GM18505 (cell line): Measurements from ENCODE around the gene RER1.

Experiments used
- ATAC-seq: cut with Tn5 transposase; IDR thresholded peaks from one replicate; pipeline ENCODE4 v1.9.1; 2021; ENCODE audit not compliant: unreplicated experiment
- POLR2A ChIP-seq: IDR thresholded peaks from 4 replicates; pipeline ENCODE4 v1.6.1; 2011; ENCODE audit warnings: borderline replicate concordance; ENCODE audit not compliant: insufficient read depth, insufficient read length; ENCODE audit errors: extremely low read depth

Gene RER1

DNA sequence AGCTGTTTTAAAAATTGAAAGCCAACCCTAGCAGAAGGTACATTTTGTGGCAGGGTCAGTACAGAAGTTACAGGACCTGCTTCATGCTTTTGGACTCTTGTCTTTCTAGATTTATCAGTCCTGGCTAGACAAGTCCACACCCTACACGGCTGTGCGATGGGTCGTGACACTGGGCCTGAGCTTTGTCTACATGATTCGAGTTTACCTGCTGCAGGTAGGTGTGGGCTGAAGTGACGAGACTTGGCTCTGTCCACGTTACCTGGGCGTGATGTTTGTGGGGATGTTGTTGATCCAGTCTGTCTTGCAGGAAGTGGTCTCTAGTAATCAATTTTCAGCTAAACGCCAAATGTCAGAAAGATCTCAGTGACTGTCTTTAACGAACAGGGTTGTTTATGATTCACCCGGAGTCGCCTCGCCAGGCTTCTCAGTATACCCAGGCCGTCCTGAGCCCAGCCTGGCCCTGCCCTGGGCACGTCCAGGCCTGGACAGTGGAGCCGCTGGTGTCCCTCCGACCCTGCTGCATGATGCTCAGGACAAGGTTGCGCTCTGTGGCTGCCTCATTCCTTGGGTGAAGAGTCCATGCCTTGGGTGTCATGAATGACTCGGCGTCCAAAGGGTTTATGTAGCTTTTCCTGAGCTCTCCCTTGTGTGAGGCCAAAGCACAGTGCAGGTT, 5.5 kb downstream of the RER1 start:
- no peak for TF ChIP-seq POLR2A
- ATAC-seq, result no peak

DNA sequence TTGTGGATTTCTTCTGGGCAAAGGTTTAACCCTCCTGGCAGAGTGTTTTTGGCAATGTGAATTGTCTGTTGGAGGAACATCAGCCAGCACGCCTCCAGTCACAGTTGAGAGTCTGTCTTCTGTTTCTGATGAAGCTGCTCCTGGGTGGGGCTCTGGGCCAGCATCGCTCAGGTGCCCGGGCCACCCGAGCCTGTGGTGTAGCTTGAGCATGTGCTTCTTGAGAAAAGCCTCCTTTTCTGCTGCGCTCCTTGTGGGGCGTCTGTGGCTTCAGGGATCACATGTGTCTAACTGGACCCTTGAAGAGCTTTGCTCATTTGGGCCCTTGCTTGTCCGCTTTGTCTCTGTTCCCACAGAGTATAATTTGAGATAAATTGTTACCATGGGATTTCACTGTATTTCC, 7.2 kb downstream of the RER1 start:
- no peak for ATAC-seq
- TF ChIP-seq POLR2A, result no peak

DNA sequence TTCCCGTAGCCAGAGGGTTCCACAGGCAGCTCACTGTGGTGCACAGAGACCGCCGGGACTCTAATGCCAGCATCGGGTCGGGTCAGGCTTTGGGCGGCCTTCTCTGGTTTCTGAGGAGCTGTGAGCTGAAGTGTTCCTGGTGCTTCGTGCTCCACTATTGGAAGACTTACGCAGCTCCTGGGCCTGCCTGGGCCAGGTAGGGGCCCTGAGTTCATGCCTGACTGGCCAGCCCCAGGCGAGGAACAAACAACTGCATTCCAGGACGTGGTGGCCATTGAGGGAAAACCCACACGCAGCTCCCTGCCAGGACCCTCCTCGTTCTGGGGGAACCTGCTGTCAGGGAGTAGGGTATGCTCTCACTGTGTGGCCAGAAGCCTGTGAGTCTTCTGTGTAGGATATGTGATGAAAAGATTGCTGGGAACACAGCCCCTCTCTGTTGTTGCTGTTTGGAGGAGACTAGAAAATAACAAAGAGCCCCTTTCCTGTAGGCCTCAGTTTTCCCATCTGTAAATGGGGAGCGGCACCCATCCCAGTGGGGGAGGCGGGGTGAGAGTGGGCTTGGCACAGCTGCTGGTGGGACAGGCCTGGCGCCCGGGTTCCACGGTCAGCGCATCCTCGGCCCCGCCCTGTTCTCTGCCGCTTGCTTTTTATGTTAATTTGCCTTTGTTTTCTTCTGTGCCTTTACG, 8.4 kb downstream of the RER1 start:
- ATAC-seq, result no peak
- TF ChIP-seq POLR2A, result no peak

DNA sequence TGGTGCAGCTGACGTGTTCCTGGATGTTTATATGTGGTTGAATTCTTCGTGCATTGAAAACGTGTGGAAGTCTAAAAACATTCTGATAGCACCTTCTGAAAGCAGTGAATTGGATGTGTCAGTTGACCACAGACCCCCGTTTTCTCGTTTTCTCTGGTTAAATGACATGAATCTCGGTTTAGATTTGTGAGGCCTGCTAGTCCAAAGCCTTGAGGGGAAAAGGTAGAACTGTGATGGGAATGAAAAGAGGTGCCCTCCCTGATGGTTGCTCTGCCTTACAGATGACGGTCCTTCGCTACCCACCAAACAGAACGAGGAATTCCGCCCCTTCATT, 8.9 kb downstream of the RER1 start:
- no peak for TF ChIP-seq POLR2A

DNA sequence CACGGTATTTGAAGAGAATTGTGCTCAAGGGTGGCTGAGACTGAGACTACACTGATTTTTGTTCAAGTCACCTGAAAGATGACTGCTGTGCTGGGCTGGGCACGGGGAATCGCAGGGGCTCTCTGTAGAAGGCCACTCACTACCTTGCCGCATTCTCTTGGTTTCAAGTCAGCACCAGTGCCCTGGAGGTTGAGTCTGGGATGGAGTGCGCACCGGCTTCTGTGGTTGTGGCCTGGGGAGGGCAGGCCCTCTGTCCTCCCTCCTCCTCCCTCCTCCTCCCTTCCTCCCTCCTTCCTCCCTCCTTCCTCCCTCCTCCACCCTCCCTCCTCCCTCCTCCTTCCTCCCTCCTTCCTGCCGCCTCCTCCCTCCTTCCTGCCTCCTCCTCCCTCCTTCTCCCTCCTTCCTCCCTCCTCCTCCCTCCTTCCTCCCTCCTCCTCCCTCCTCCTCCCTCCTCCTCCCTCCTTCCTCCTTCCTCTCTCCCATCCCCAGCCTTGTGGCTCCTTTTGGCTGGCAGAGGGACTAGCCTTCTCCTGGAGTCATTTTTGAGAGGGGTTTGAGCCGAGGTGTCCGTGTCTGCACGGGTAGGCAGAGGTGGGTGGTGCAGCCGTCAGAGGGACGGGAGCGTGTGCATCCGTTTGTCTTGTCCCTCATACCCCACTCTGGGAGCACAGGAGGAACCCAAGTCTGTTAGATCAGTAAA, 9.5 kb downstream of the RER1 start:
- TF ChIP-seq POLR2A, result no peak
- no peak for ATAC-seq

More for the DNA sequence above, 8.9 kb downstream of the RER1 start:
- no peak for ATAC-seq

GRCh38 chr1:2402420-2402819, 10.8 kb downstream of the RER1 start:
- no peak for TF ChIP-seq POLR2A
- ATAC-seq, result no peak

GRCh38 chr1:2403273-2403672, 11.6 kb downstream of the RER1 start:
- no peak for ATAC-seq

GRCh38 chr1:2404142-2404889, 12.7 kb downstream of the RER1 start:
- TF ChIP-seq POLR2A, result no peak
- no peak for ATAC-seq

More at GRCh38 chr1:2403273-2403672, 11.6 kb downstream of the RER1 start:
- TF ChIP-seq POLR2A, result no peak

GRCh38 chr1:2404890-2405511, 13.4 kb downstream of the RER1 start:
- no peak for ATAC-seq
- TF ChIP-seq POLR2A, result no peak

DNA sequence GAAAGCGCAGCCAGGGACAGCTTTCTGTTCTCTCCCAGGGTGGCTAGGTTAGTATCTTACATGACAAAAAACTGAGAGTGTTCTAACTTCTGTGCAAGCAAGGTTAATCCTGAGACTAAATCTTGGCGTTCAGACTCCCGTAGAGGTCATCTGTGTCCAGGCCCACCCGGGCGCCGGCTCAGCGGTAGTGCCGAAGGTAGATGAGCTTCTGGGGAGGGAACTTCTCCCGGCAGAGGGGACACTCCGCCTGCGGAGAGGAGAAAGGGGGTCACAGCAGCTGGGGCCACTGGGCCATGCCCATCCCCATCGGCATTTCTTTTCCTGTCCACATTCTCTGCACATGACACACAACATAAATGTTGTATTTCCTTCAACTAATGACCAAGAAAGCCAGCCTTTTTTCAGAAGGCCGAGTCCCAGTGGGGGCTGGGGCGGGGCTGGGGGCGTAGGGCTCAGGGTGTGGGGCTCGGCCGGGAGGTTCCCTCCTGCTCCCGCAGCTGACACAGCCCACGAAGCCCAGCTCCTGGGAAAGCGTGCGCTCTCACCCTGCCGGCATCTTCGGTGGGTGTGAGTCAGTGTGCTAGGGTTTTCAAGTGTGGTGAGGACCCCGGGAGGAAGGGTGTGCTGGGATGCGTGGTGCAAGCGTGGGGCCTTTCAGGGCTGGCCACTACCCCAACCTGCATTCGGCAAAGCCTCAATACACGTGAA, 14.1 kb downstream of the RER1 start:
- no peak for ATAC-seq
- TF ChIP-seq POLR2A, result no peak

GRCh38 chr1:2406451-2407041, 14.9 kb downstream of the RER1 start:
- no peak for TF ChIP-seq POLR2A
- no peak for ATAC-seq
